ENCODE data around the gene GSK3A. TPM values are rescaled to one million over a fixed set of nuclear protein-coding genes. Genes with fewer than 3 reads are reported as not detected.

GSK3A gene
- 23.2 and 33.4 TPM in 2 replicates for total RNA-seq

DNA sequence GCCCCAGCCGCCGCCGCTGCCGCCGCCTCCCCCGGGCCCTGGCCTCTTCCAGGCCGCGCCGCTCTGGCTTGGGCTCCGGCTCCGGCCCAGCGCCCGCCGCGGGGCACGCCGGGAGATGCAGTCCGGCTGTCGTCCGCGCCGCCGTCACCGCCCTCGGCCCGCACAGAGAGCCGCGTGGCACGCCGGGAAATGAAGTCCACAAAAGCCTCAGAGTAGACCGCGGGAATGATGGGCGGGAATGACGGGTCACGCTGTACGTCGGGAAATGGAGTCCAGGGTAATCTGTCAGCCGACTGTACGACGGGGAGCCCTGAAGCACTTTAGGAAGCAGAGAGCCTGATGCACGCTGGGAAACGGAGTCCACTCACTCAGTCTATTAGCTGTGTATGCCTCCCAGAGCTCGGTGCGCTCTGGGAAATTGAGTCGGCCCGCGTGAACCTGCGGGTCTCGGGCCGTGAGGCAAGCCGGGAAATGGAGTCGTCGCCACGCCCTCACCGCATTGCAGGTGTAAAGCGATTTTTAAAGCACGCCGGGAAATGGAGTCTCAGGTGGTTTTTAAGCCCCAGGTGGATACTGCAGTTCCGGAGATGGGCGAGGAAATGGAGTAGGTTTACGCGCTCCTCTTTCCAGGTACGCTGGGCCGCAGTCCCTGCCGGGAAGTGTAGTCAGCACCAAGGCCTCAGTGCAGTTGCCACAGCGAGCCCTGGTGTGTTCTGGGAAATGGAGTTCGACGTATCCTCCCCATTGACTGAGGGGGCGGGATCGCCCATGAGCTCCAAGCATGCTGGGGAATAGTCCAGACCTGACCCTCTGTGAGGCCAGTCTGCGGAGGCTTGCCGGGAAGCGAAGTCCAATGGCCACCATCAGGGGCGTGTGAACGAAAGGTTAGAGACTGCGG is at the start of gene GSK3A:
Gene GSK3A, minus strand, starts transcription at position 91 of the 898 bp plus-strand sequence. CDS start 137 bp downstream, outside the sequence.

DNA sequence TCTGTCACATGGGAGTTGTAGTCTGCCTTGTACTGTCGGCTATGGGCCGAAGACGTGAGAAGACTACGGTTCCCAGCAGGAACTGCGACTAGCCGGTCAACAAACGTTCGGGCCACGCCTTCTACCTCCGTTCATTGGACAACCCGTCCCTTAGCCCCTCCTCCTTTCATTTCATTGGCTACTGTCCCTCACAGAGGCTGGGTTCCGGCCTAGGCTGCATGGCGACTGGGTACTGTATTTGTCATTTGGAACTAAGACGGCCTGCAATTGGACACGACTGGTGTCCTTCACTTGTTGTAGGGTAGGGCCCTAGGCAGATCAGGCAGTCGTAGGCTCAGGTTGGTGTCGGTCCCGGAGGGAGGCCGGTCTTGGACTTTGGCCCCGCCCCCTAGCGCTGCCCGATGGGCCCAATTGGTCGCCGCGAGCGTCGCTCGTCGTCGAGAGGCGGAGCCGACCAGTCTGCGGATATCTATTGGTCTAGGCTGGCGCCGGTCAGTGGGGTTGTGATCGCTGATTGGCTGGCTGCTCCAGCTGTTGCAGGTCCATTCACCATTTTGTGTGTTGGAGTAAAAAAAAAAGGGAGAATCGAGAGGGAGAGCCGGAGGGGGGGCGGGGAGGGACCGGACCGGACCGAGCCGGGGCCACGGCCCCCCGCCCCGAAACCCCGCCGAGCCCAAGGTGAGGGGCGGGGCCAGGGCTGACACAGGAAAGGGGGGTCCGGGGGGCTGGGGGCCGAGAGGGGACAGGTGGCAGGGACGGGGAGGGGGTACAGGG is 26.5 kb upstream of the GSK3A start, which contains the start of gene CIC:
Gene CIC, plus strand, starts transcription at position 549 of the 774 bp plus-strand sequence. CDS start 2,532 bp downstream, outside the sequence.

DNA sequence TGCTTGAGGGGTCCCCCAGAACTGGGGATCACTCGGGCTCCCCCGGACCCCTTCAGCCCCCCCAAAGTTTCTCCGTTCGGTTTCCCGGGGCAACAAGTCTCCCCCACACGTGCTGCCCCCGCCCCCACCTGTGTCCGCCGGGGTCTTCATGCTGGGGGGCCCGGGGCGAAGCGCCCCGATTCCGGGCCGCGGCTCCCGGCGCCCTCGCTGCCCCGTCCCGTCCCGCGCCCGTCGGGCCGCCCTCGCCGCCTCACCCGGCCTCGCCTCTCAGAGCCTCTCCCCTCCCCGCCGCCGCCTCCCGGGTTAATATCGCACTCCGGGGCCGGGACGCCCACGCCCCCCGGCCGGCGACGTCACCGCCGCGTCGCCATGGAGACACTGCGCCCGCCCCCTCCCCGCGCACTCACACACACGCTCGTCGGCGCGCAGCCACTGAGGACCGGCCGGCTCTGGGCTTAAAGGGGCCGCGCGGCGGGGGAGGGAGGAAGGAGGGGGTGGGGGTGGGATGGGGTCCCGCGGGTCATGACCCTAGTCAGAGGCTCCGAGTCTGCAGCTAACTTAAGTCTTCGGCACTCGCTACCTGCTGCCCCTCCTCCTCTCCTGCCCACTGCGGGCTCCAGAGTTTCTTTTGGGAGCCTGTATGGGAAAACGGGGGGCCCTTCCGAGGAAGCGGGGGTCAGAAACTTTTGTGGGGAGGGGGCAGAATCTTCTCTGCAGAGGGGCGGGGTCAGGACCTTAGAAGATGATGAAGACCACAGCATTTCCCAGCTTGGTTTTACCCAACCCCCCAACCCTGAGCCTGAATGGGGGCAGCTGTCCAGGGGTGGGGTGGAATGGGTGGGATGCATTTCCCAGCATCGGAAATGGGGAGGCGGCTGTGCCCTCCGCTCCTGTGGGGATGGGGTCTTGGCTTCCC is 12.7 kb upstream of the GSK3A start, which contains the start of gene ERF:
Gene ERF, minus strand, starts transcription at position 279 of the 916 bp plus-strand sequence. Its CDS starts 129 bp downstream, at position 150.

DNA sequence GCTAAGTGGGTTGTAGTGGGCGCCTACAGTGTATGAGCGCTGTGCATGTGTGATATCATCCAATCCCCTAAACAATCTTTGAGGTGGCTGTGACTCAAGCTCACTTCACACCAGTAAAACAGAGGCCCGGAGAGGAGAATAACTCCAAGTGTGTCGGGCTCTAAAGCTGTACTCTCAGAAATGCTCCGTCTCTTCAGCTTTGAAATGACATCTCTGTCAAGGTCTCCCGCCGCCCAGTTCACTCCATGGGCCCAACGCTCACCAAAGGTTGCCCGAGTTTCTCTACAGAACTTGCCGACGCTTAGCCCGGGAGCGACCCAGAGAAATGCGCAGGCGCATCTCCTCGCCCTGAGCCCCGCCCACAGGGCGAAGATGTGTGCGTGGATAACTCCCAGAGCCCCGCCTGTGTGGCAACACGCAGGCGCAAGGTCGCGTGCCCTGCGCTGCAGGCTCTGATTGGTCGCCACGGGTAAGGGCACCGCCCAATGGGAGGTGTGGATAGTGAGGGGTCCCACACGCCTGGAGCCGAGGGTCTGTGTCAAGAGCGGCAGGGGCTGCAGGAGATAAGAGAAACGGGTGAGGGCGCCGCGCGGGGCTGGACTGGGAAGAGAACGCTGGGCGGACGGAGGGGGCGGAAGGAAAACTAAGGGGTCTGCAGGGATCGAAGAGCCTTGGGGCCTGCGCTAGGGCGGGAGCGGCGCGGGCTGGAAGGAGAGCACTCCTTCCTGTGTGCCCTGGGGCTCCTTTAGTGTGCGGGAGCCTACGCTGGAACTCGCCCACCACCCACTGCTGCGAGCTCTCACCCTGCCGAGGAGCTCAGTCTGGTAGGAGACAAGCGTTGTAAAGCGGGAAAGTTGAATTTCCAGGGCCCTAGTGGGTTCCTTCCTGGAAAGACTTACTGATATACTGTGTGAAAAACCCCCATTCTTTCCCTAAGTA is 22.3 kb downstream of the GSK3A start, which contains the start of gene ZNF526:
Gene ZNF526, plus strand, starts transcription at position 501 of the 939 bp plus-strand sequence. CDS start 4,092 bp downstream, outside the sequence.

DNA sequence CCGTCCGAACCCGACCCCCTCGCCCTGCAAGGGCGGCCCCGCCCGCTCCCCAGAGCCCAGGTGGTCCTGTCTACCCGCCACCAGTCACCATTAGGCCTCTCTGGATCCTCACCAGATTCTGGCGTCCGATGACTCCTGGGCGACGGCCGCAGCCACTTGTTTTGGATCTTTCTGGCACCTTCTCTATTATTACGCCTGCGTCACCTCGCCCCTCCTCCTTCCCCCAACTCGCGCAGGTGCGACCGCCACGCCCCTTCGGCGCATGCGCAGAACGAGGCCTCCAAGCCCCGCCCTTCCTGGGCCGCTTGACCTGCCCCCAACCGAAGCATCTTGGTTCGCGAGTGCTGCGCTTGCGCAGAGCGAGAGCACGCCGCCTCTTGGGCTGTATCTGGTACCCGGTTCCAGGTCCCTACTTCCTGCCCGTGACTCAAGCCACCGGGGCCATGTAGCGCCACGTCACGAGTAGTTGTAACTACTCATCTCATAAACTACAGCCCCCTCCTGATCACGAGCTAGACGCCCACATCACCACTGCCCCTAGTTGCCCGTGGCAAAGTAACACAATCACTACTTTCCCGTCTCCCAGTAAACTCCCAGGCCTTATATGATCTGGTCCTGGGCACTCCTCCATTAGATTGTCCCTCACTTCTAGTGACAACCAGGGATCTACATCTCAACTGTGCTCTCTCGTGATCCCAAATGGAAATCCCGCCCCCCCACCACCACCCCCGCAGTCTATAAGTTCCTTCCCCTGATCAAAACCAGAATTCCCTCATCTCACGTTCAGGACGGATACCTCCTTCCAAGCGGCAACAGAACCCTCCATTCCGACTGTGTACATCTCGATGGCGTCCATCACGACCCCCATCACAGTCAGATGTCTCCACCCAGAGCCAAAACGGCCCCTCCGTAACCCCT is 24.6 kb downstream of the GSK3A start, which contains the start of gene DEDD2:
Gene DEDD2, minus strand, starts transcription at position 158 of the 918 bp plus-strand sequence. CDS start 670 bp downstream, outside the sequence.

Other genes with a start within 250 kb of the GSK3A start
- gene ATP1A3, start 248.4 kb downstream of the GSK3A start, total RNA-seq, result not detected in 2 replicates
- gene GRIK5, start 172.4 kb downstream of the GSK3A start, total RNA-seq, result under 0.01 TPM in 1 of 2 replicates, not detected in the other
- 13.6 and 32.6 TPM in 2 replicates for gene ZNF574, start 166.4 kb downstream of the GSK3A start, total RNA-seq
- gene POU2F2, start 110.2 kb downstream of the GSK3A start, total RNA-seq, result 11.6 and 17.3 TPM in 2 replicates
- 29.2 and 39.0 TPM in 2 replicates for gene DEDD2, start 24.9 kb downstream of the GSK3A start, total RNA-seq
- gene ZNF526, start 22.3 kb downstream of the GSK3A start, total RNA-seq, result 18.2 and 23.0 TPM in 2 replicates
- 19.5 and 39.9 TPM in 2 replicates for gene ERF, start 12.5 kb upstream of the GSK3A start, total RNA-seq
- 38.5 and 41.5 TPM in 2 replicates for gene CIC, start 26.6 kb upstream of the GSK3A start, total RNA-seq
- 0.22 and 0.86 TPM in 2 replicates for gene PRR19, start 59.5 kb upstream of the GSK3A start, total RNA-seq
- 27.8 and 31.2 TPM in 2 replicates for gene PAFAH1B3, start 60.0 kb upstream of the GSK3A start, total RNA-seq
- not detected in 2 replicates for gene TMEM145, start 70.7 kb upstream of the GSK3A start, total RNA-seq
- 17.0 and 24.1 TPM in 2 replicates for gene MEGF8, start 83.0 kb upstream of the GSK3A start, total RNA-seq
- not detected in 2 replicates for gene CNFN, start 147.7 kb upstream of the GSK3A start, total RNA-seq
- 1.9 and 4.4 TPM in 2 replicates for gene LIPE, start 184.8 kb upstream of the GSK3A start, total RNA-seq
- not detected in 2 replicates for gene CXCL17, start 200.3 kb upstream of the GSK3A start, total RNA-seq

Measured in placental pericyte (primary cell).